Sigmoid colon (tissue), 4 donors: ENCODE results near the gene NPLOC4.

Experiments
- CTCF ChIP-seq, 4 experiments: fragments of 450-650 bp in 3 of 4; fragments of 200-600 bp in 1 of 4; IDR thresholded peaks; one replicate each; pipeline ENCODE4 v1.5.1; 2016 to 2019; ENCODE audit warnings: antibody characterized with exemption in 4 of 4, mild to moderate bottlenecking in 3 of 4, moderate library complexity in 2 of 4
- EP300 ChIP-seq, 4 donors: sonication (generic); formaldehyde crosslinking; IDR thresholded peaks; one replicate each; pipeline ENCODE4 v1.6.1; 2017; ENCODE audit warnings: antibody characterized with exemption in 4 of 4
- POLR2AphosphoS5 ChIP-seq, 4 donors: sonication (generic); formaldehyde crosslinking; IDR thresholded peaks; one replicate each; pipeline ENCODE4 v1.6.1; 2017; ENCODE audit warnings: antibody characterized with exemption in 4 of 4

DNA sequence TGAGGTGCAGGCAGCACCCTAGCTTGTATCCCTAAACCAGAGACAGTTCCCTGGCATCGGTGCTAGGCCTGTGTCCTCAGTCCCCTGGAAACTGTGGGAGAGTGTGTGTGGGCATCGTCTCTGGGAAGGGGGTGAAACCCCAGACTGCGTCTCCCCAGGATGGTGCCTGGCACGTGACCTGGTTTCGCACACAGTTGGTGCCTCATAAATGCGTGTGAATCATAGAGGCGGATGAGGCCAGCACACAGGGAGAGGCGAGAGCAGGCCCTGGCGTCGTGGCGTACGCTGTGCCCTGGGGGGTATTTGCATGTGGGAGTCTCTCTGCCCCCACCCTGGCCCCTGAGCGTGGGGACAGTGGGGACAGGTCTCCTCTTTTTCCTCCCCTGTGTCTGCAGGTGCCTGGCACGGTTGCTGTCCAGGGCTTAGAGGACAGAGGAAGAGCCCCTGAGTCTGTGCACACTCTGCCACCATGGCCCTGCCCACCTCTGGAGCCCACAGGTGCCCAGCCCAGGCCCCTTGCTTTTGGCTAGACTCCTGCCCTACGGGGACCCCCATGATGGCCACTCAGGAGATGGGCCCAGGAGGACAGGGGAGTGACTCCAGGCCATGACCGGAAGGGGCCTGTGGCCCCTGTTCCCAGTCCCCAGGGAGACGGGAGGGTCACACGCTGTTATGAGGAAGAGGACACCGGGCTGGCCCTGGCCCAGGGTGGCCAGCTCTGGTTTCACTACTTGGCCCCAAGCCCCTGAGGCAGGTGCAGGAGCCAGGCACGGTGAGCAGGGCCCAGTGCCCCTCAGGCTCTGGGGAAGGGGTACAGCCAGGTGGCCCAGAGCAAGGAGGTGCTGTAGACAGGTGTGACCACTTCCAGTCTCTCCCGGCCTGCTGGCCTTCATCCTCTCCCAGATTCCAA is 110.0 kb downstream of the NPLOC4 start:
- TF ChIP-seq CTCF (IDR thresholded peaks at IDR 0.05), result no peak
- no peak for TF ChIP-seq EP300 (IDR thresholded peaks at IDR 0.05)
- no peak for TF ChIP-seq POLR2AphosphoS5 (IDR thresholded peaks at IDR 0.05)
